ENCODE data around the gene PSAP. TPM values are rescaled to one million over a fixed set of nuclear protein-coding genes. Genes with fewer than 3 reads are reported as not detected.

PSAP gene
- total and polyA plus RNA-seq, 4 donors = 496 to 1,828 (median 1,097) TPM

DNA sequence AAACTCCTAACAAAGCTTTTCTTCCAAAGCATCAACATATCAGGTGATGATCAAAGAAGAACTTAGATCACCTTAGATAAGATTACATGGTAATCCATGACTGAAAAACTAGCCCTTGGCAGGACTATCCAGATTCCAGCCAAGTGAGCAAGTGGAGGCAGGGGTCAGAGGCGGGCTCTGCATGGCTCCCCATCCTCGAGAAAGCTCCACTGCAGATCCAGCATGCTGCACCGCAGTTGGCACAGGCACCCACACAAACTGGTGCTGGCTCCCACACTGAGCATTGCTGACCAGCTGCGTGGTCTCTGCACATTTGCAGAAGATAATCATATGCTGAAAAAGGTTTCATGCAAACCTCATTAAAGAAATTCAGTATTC is 10.1 kb downstream of the PSAP start:
- no peak overlapping the region for H3K27ac ChIP-seq (ENCODE audit: low read depth in 1 of 2, low read length in 1 of 2)
- no peak for DNase-seq

DNA sequence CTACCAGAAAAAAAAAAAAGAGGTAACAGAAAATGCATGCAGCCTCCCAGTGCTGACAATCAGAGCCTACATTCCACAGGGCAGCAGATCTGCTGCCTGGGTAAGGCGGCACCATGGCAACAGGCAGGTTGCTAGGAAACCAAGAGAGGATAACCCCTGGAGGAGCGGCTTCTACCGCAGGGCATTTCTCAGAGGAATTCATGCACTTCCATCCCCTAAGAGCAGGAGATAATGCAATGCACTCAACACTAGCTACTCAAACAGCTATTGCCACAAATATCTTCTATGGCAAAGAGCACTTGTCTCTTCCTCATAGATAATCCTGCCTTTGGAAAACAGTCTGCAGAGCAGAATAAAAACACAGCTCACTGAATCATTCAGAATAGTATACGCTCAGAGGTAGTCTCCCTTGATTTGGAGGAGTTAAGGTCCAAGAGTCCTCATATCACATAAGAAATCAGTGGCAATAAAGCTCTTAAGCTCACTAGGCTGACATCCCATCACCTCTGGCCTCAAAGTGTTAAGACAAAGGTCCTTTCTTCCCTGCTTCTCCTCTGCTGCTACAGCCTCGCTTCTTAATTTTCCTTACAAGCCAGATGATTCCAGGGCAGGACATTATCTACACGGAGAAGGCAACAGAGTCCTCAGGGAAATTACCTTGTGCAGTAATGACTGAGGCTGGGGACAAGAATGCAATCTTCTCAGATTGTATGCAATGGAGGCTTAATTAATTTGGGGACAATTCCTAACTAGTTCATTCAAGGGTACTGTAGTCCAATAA is 10.7 kb downstream of the PSAP start:
- WGBS, 2 donors = 53 to 69% methylated on average over 6 of the region's 6 CpGs
- H3K36me3 ChIP-seq (ENCODE audit: control insufficient read depth in 4 of 4, insufficient read depth in 4 of 4, low read length in 4 of 4) = peaks cover 0 to 3% (median 0%) of the 10 kb centered on the region in 4 donors
- H3K4me1 ChIP-seq (ENCODE audit: control insufficient read depth in 5 of 5, insufficient read depth in 5 of 5, low read length in 5 of 5) = peaks cover 0 to 45% (median 21%) of the 10 kb centered on the region in 5 donors
- TF ChIP-seq CTCF (IDR thresholded peaks at IDR 0.05; ENCODE audit: control extremely low read depth, extremely low read depth) = no peak
- no peak overlapping the region for H3K4me3 ChIP-seq
- H3K27me3 ChIP-seq (ENCODE audit: control insufficient read depth in 3 of 3, insufficient read depth in 3 of 3, low read length in 2 of 3) = no peaks in the 10 kb centered on the region
- DNase-seq (peak; percentile 74 to 86 (median 77)), ATAC-seq (ENCODE audit: insufficient read depth, low FRiP score) (peak; percentile 20)
- H3K27ac ChIP-seq (ENCODE audit: low read depth in 1 of 2, low read length in 1 of 2) = no peak overlapping the region
- H3K9ac ChIP-seq (ENCODE audit: insufficient read depth in 1 of 2, low read length in 2 of 2) = no peak overlapping the region
- H3K9me3 ChIP-seq (ENCODE audit: control insufficient read depth in 4 of 4, insufficient read depth in 3 of 4, low read length in 3 of 4) = no peaks in the 10 kb centered on the region

More for the DNA sequence above, 10.1 kb downstream of the PSAP start:
- Histone ChIP-seq H3K9me3 (ENCODE audit: control insufficient read depth in 4 of 4, insufficient read depth in 3 of 4, low read length in 3 of 4) (no peaks in the 10 kb centered on the region), H3K9ac (ENCODE audit: insufficient read depth in 1 of 2, low read length in 2 of 2) (no peak overlapping the region), H3K27me3 (ENCODE audit: control insufficient read depth in 3 of 3, insufficient read depth in 3 of 3, low read length in 2 of 3) (no peaks in the 10 kb centered on the region), H3K36me3 (ENCODE audit: control insufficient read depth in 4 of 4, insufficient read depth in 4 of 4, low read length in 4 of 4) (peaks cover 0 to 3% (median 0%) of the 10 kb centered on the region in 4 donors), H3K4me3 (no peak overlapping the region), H3K4me1 (ENCODE audit: control insufficient read depth in 5 of 5, insufficient read depth in 5 of 5, low read length in 5 of 5) (peaks cover 0 to 48% (median 19%) of the 10 kb centered on the region in 5 donors)
- ATAC-seq (ENCODE audit: insufficient read depth, low FRiP score) = no peak
- TF ChIP-seq CTCF (IDR thresholded peaks at IDR 0.05; ENCODE audit: control extremely low read depth, extremely low read depth) = no peak
- 89 to 94% methylated on average over 4 of the region's 4 CpGs for WGBS, 2 donors

- Histone ChIP-seq H3K27ac (ENCODE audit: low read depth in 1 of 2, low read length in 1 of 2) (peak overlapping the region in 1 of 2 donors; percentile 25), H3K9me3 (ENCODE audit: control insufficient read depth in 4 of 4, insufficient read depth in 3 of 4, low read length in 3 of 4) (no peaks in the 10 kb centered on the region), H3K4me3 (no peak overlapping the region), H3K4me1 (ENCODE audit: control insufficient read depth in 5 of 5, insufficient read depth in 5 of 5, low read length in 5 of 5) (peaks cover 0 to 45% (median 21%) of the 10 kb centered on the region in 5 donors), H3K27me3 (ENCODE audit: control insufficient read depth in 3 of 3, insufficient read depth in 3 of 3, low read length in 2 of 3) (no peaks in the 10 kb centered on the region), H3K9ac (ENCODE audit: insufficient read depth in 1 of 2, low read length in 2 of 2) (no peak overlapping the region), H3K36me3 (ENCODE audit: control insufficient read depth in 4 of 4, insufficient read depth in 4 of 4, low read length in 4 of 4) (peaks cover 0 to 5% (median under 1%) of the 10 kb centered on the region in 4 donors)
- TF ChIP-seq CTCF (IDR thresholded peaks at IDR 0.05; ENCODE audit: control extremely low read depth, extremely low read depth) = no peak
- ATAC-seq (ENCODE audit: insufficient read depth, low FRiP score) (peak; percentile 42), DNase-seq (no peak)
- 68 to 78% methylated on average over 14 of the region's 14 CpGs for WGBS, 2 donors
Observed at GRCh38 chr10:71838264-71839211, 12.5 kb downstream of the PSAP start.
